HCT116 (cell line): ENCODE data around the gene POT1. TPM values are rescaled to one million over a fixed set of nuclear protein-coding genes. Genes with fewer than 3 reads are reported as not detected.

Experiments used
- ATAC-seq: fragments of 200-7000 bp; cut with Tn5 transposase; 2 replicates; pipeline ENCODE4 v1.9.1; 2020; ENCODE audit warnings: mild to moderate bottlenecking, moderate library complexity
- BruUV-seq: library from RNA; stranded (reverse); fragments of 400-500 nt; replicated peaks from 2 replicates; lab custom pipeline; 2021; lab: Mats Ljungman, UMichigan
- CTCF ChIA-PET: fragments of 300-600 bp; sonication (Branson Sonifier 250); formaldehyde crosslinking; loops from one replicate; lab custom pipeline; 2021; ENCODE audit warnings: antibody characterized with exemption; lab: Charles Lee
- POLR2A ChIA-PET: fragments of 300-600, 350-600 bp; sonication (Branson Sonifier 250); formaldehyde crosslinking; loops from one replicate; lab custom pipeline; 2021; ENCODE audit warnings: antibody characterized with exemption; lab: Charles Lee
- RAD21 ChIA-PET, 2 experiments: fragments of 300-600 bp; sonication (Branson Sonifier 250); formaldehyde crosslinking; loops; one replicate each; lab custom pipeline; 2023; ENCODE audit warnings: low total read pairs in 2 of 2; ENCODE audit not compliant: uncharacterized antibody in 2 of 2, unreplicated experiment in 2 of 2, low non-redundant PET in 1 of 2; lab: Charles Lee
- DNase-seq: peaks from one replicate; pipeline ENCODE4 v3.0.0-alpha.2; 2010; ENCODE audit warnings: low read depth, low spot score
- H2AFZ ChIP-seq: fragments of 200-600 bp; shearing (Covaris generic), sonication (generic); 2 replicates; pipeline ENCODE4 v1.6.1; 2017; ENCODE audit warnings: low read depth, mixed run types, mixed read lengths, antibody characterized with exemption, low read length; ENCODE audit not compliant: poor library complexity, severe bottlenecking
- H3K27ac ChIP-seq: 2 replicates; pipeline ENCODE4 v1.5.1; 2012; ENCODE audit warnings: low read depth, low read length
- H3K27me3 ChIP-seq: fragments of 200-600 bp; sonication (generic); 2 replicates; pipeline ENCODE4 v1.6.1; 2016; ENCODE audit warnings: mixed run types, low read length, mixed read lengths; ENCODE audit not compliant: insufficient read depth
- H3K36me3 ChIP-seq, 2 experiments: fragments of 200-500 bp in 1 of 2; fragments of 200-600 bp in 1 of 2; sonication (Bioruptor generic) in 1 of 2; sonication (generic) in 1 of 2; 2 replicates each; pipeline versions ENCODE4 v1.5.1 to v1.6.1; 2014 to 2016; ENCODE audit warnings: low read length in 2 of 2, inconsistent platforms in 1 of 2, mixed read lengths in 1 of 2, mixed run types in 1 of 2; ENCODE audit not compliant: insufficient read depth in 2 of 2, control insufficient read depth in 1 of 2
- H3K4me1 ChIP-seq, 2 experiments: fragments of 200-600 bp in 1 of 2; sonication (generic) in 1 of 2; 2 replicates each; pipeline versions ENCODE4 v1.5.1 to v1.6.1; 2012 to 2017; ENCODE audit warnings: low read length in 2 of 2, inconsistent platforms in 1 of 2, mild to moderate bottlenecking in 1 of 2, mixed read lengths in 1 of 2, mixed run types in 1 of 2, moderate library complexity in 1 of 2; ENCODE audit not compliant: insufficient read depth in 2 of 2, control insufficient read depth in 1 of 2
- H3K4me2 ChIP-seq: fragments of 200-600 bp; sonication (generic); 2 replicates; pipeline ENCODE4 v1.6.1; 2017; ENCODE audit warnings: mixed run types, low read length, mixed read lengths
- H3K4me3 ChIP-seq, 2 experiments: fragments of 200-600 bp in 1 of 2; sonication (generic) in 1 of 2; replicated peaks in 1 of 2; 2 replicates each; pipeline ENCODE4 v1.5.1; 2011 to 2016; ENCODE audit warnings: low read length in 2 of 2, control low read depth in 1 of 2, low read depth in 1 of 2, mild to moderate bottlenecking in 1 of 2, mixed read lengths in 1 of 2, mixed run types in 1 of 2
- H3K79me2 ChIP-seq: fragments of 200-600 bp; sonication (generic); 2 replicates; pipeline ENCODE4 v1.6.1; 2017; ENCODE audit warnings: mild to moderate bottlenecking, mixed run types, low read length, moderate library complexity, mixed read lengths; ENCODE audit not compliant: insufficient read depth
- H3K9ac ChIP-seq: fragments of 200-600 bp; sonication (generic); 2 replicates; pipeline ENCODE4 v1.6.1; 2016; ENCODE audit warnings: low read length, mixed read lengths
- H3K9me2 ChIP-seq: fragments of 200-600 bp; sonication (generic), shearing (Covaris generic); 2 replicates; pipeline ENCODE4 v1.6.1; 2017; ENCODE audit warnings: mixed run types, mild to moderate bottlenecking, moderate library complexity; ENCODE audit not compliant: insufficient read depth
- H3K9me3 ChIP-seq, 2 experiments: fragments of 200-500 bp in 1 of 2; fragments of 200-600 bp in 1 of 2; sonication (Bioruptor generic) in 1 of 2; sonication (generic) in 1 of 2; 2 replicates each; pipeline ENCODE4 v1.6.1; 2014 to 2017; ENCODE audit warnings: low read length in 2 of 2, mixed read lengths in 2 of 2, inconsistent platforms in 1 of 2, low read depth in 1 of 2, mild to moderate bottlenecking in 1 of 2, mixed run types in 1 of 2, moderate library complexity in 1 of 2; ENCODE audit not compliant: control insufficient read depth in 1 of 2, insufficient read depth in 1 of 2
- H4K20me1 ChIP-seq: fragments of 200-600 bp; sonication (generic), shearing (Covaris generic); 2 replicates; pipeline ENCODE4 v1.6.1; 2017; ENCODE audit warnings: mixed run types, mild to moderate bottlenecking, moderate library complexity; ENCODE audit not compliant: insufficient read depth
- ATF3 ChIP-seq: IDR thresholded peaks from 2 replicates; pipeline ENCODE4 v1.6.1; 2012
- CBX3 ChIP-seq: IDR thresholded peaks from 2 replicates; pipeline ENCODE4 v1.6.1; 2012; ENCODE audit warnings: low read depth
- CEBPB ChIP-seq: IDR thresholded peaks from 2 replicates; pipeline ENCODE4 v1.6.1; 2012; ENCODE audit warnings: low read depth
- ELF1 ChIP-seq: IDR thresholded peaks from 2 replicates; pipeline ENCODE4 v1.6.1; 2012; ENCODE audit warnings: low read depth, borderline replicate concordance
- EZH2phosphoT487 ChIP-seq: fragments of 200-600 bp; IDR thresholded peaks from 2 replicates; pipeline ENCODE4 v1.6.1; 2018; ENCODE audit warnings: antibody characterized with exemption, borderline replicate concordance
- JUND ChIP-seq: IDR thresholded peaks from 2 replicates; pipeline ENCODE4 v1.6.1; 2012
- POLR2A ChIP-seq: IDR thresholded peaks from 2 replicates; pipeline ENCODE4 v1.7.0; 2011; ENCODE audit warnings: borderline replicate concordance; ENCODE audit not compliant: insufficient read depth, insufficient read length; ENCODE audit errors: extremely low read depth
- POLR2AphosphoS5 ChIP-seq: IDR thresholded peaks from 2 replicates; pipeline ENCODE4 v1.6.1; 2011; ENCODE audit warnings: mild to moderate bottlenecking, low read depth, low read length, moderate library complexity
- REST ChIP-seq: IDR thresholded peaks from 2 replicates; pipeline ENCODE4 v1.6.1; 2012; ENCODE audit warnings: low read depth
- SP1 ChIP-seq: IDR thresholded peaks from 2 replicates; pipeline ENCODE4 v1.6.1; 2012; ENCODE audit warnings: low read depth
- SRF ChIP-seq: IDR thresholded peaks from 2 replicates; pipeline ENCODE4 v1.6.1; 2012; ENCODE audit warnings: low read depth
- TCF7L2 ChIP-seq: IDR thresholded peaks from 2 replicates; pipeline ENCODE4 v1.7.0; 2011; ENCODE audit warnings: borderline replicate concordance, inconsistent platforms; ENCODE audit not compliant: insufficient read depth, insufficient read length; ENCODE audit errors: extremely low read depth
- YY1 ChIP-seq: IDR thresholded peaks from 2 replicates; pipeline ENCODE4 v1.6.1; 2011; ENCODE audit warnings: low read length, low read depth, moderate library complexity, mild to moderate bottlenecking; ENCODE audit not compliant: insufficient replicate concordance; ENCODE audit errors: extremely low read depth
- ZBTB33 ChIP-seq: IDR thresholded peaks from 2 replicates; pipeline ENCODE4 v1.6.1; 2011; ENCODE audit warnings: mild to moderate bottlenecking, low read length, moderate library complexity; ENCODE audit not compliant: insufficient replicate concordance; ENCODE audit errors: extremely low read depth
- ZNF274 ChIP-seq: fragments of 200-500 bp; sonication (Bioruptor generic); IDR thresholded peaks from 2 replicates; pipeline ENCODE4 v1.6.1; 2014; ENCODE audit warnings: mild to moderate bottlenecking, low read depth, low read length, inconsistent platforms
- intact Hi-C: fragments of 100-400 bp; cut with micrococcal nuclease; formaldehyde crosslinking; loops from 2 replicates; pipeline ENCODE4 v1.10.0; 2022
- total RNA-seq: library from RNA; stranded (reverse); gene quantifications from one replicate; pipeline ENCODE4 v1.2.1, GENCODE V29; 2021; ENCODE audit not compliant: unreplicated experiment

Gene POT1
- total RNA-seq, 1 experiment from 2014 or later, result 19.5 TPM

- no peak for ATAC-seq
- H3K27ac ChIP-seq, result no peak overlapping the region
- H3K36me3 ChIP-seq, result no peaks in the 10 kb centered on the region
- DNase-seq, result no peak
- no peak for TF ChIP-seq SRF
- no peak for TF ChIP-seq SP1
- no peak for TF ChIP-seq POLR2A
- no peak for TF ChIP-seq YY1
- no peak for TF ChIP-seq EZH2phosphoT487
- no peak for TF ChIP-seq ELF1
- TF ChIP-seq ZNF274, result no peak
- no peak overlapping the region for H3K9ac ChIP-seq
- intact Hi-C loops, result no loop called here
- no peak overlapping the region for H3K4me2 ChIP-seq
- H3K27me3 ChIP-seq, result no peaks in the 10 kb centered on the region
- H3K4me3 ChIP-seq, result no peak overlapping the region
- H4K20me1 ChIP-seq, result no peaks in the 10 kb centered on the region
- ChIA-PET CTCF (no interaction called here), POLR2A (no interaction called here), RAD21 (no interaction called here)
- H3K4me1 ChIP-seq, result no peaks in the 10 kb centered on the region
- no peaks in the 10 kb centered on the region for H3K79me2 ChIP-seq
- H2AFZ ChIP-seq, result no peak overlapping the region
- no peaks in the 10 kb centered on the region for H3K9me3 ChIP-seq
- H3K9me2 ChIP-seq, result no peaks in the 10 kb centered on the region
- BruUV-seq, result no TSS peak
These were observed 54.9 kb downstream of the POT1 start for GRCh38 chr7:124874644-124875163.

GRCh38 chr7:124857672-124858235, 71.9 kb downstream of the POT1 start:
- Histone ChIP-seq H3K79me2 (no peaks in the 10 kb centered on the region), H3K9me2 (no peaks in the 10 kb centered on the region), H3K4me2 (no peak overlapping the region), H3K4me3 (no peak overlapping the region), H3K27ac (no peak overlapping the region), H3K9me3 (no peaks in the 10 kb centered on the region), H3K9ac (no peak overlapping the region), H3K4me1 (no peaks in the 10 kb centered on the region), H2AFZ (no peak overlapping the region), H3K36me3 (no peaks in the 10 kb centered on the region), H3K27me3 (no peaks in the 10 kb centered on the region), H4K20me1 (no peaks in the 10 kb centered on the region)
- RAD21 ChIA-PET, result no interaction called here
- intact Hi-C loops, result loop anchor here (2.0 to 10.0 kb wide), 4 partner anchors 457 to 1060 kb away; no protein-coding TSS in a partner anchor
- no TSS peak for BruUV-seq
- DNase-seq (no peak), ATAC-seq (no peak)
- POLR2A ChIA-PET, result no interaction called here
- CTCF ChIA-PET, result no interaction called here
- TF ChIP-seq JUND (no peak), REST (no peak), CBX3 (no peak), POLR2AphosphoS5 (no peak), ATF3 (no peak), ZBTB33 (no peak), CEBPB (no peak), TCF7L2 (no peak)
